ENCODE data around the gene COIL.

COIL gene

DNA sequence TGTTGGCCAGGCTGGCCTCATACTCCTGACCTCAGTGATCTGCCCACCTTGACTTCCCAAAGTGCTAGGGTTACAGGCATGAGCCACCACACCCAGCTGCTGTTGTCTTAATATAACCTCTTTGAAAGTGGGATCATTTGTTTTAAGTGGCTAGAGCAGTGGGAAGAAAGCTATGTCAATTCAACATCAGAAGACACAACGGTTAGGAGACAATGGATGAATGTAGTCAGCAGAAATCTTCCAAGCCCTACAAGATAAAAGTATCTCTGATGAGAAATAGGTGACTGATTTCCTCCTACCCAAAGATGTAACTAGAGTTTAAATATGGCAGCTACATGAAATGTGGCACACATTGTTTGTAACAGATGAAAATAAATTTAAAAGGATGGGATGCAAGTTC, 27.0 kb downstream of the COIL start:
- DNase-seq = no peak

DNA sequence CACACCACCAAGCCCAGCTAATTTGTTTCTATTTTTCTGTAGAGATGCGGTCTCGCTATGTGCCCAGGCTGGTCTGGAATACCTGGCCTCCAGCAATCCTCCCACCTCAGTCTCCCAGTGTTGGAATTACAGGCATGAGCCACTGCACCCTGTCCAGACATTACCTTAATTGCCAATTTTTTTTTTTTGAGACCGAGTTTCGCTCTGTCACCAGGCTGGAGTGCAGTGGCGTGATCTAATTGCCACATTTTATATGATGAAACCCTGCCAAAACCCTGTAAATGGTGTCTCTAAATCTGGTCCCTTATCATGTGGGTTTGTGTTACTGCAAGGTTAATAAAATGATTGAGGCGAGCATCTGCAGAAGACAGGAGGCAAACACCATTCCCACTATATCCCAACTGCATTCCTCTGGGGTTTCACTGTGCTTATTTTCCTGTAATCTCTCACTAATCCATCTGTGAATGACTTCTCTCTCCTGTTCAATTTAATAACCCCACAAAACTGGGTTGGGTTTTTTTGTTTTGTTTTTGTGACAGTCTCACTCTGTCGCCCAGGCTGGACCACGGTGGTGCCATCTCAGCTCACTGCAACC, 27.6 kb downstream of the COIL start:
- DNase-seq = no peak

DNA sequence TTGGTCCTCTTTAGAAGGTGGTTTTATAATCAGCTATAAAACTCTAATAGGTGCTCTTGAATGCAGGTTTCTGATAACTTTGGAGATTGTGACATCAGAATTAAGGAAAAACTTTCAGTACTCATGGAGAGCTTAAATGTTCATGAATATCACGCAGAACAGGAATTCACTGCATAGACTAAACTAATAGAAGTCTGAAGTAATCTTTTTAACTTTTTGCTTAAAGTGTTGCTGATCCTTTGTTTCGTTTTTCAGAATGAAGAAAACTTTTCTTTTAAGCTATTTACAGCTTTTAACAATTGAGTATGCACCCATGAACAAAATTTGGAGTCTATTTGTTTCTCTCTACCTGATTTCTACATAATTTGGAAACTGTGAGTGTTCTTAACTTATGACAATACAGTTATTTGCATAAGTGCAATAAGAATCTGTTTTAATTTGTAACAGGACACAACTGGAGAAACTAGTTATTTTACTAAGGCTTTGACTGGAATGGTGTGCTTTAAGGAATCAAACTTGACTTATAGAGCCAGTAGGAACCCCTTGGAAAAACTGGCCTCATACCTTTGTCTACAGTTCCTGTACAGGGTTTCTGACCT, 30.0 kb downstream of the COIL start:
- no peak for DNase-seq

DNA sequence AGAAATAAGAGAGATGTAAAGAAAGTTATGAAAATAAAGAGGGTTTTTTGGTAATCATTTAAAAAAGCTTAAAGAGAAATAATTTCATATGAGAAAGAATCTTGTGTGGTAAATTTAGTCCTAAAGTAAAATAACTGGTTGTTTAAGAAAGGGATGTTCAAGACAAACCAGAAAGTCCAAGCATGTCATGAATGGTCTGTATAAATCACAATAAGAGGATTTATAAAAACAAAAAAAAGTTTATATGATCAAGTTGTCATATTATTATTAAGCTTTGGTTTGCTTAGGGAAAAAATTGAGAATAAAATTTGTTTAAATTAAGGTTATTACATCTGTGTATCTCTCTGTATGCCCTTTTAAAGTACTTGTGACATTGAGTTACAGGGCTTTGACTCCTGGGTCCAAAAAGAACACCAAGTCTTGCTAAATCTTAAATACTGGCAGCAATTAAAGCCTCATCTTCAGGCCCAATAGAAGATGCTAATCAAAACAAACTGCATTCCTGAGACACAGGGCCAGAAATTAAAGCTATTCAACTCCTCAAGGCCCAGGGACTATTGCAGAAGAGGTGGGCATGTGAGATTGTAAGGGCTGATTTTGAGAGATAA, 31.4 kb downstream of the COIL start:
- no peak for DNase-seq

DNA sequence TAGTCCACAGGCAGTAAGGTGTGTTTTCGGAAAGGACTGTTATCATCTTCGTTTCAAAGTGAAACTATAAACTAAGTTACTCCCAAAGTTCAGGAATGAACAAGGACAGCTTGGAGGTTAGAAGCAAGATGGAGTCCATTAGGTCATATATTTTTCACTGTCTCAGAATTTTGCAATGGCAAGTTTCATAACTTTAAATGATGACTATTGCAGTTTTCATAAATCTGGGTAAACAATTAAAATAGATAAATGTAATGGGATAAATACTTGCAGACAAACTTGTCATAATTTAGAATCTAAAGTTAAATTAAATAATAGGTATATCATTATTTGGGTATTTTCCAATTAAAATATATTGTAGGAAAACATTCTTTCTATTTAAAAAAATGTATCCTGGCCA, 32.3 kb downstream of the COIL start:
- DNase-seq = no peak

DNA sequence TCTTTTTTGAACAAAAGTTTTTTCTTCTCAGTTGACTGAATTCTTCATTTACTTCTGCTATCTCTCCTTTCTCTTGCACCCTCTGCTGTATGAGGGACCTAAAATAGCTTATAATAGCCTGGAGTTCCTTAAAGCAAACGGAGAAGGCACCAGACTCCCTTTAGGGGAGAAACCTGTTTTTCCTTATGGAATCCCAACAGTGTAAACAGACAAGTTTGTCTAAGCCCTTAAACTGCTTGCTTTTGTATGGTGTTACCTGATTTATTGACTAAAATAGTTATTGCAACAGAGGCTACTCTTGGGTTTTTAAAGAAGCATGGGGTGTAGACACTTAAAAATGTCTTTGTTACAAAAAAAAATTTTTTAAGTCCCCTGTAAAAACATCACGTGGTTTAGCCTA, 34.1 kb downstream of the COIL start:
- DNase-seq = no peak

DNA sequence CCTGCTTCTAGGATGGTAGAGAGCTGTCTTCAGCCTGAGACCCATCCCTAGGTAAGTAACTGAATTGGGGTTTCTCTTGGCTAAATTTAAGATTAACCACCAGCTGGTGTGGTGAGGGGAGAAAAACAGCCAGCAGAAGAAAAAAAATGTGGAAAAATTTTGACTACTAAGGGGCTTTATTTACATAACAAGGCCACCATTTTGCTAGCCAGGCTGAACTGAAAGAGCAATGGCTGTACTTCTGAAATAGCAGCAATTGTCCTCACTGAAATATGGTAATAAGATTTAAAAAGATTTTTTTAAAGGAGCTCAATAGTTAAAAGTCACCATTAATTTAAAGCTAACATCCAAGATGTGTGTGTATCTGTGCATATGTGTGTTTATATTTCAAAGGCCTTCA, 34.6 kb downstream of the COIL start:
- DNase-seq = no peak

DNA sequence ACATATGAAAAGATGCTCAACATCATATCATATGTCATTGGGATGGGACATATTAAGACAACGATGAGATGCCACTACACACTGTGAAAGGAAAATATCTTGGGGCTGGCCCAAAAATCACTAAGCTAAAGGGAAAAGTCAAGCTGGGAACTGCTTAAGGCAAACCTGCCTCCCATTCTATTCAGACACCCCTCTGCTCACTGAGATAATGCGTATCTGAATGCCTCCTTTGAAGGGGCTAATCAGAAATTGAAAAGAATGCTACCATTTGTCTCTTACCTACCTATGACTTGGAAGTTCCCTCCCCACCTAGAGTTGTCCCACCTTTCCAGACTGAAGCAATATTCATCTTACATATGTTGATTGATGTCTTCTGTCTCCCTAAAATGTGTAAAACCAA, 35.8 kb downstream of the COIL start:
- no peak for DNase-seq

DNA sequence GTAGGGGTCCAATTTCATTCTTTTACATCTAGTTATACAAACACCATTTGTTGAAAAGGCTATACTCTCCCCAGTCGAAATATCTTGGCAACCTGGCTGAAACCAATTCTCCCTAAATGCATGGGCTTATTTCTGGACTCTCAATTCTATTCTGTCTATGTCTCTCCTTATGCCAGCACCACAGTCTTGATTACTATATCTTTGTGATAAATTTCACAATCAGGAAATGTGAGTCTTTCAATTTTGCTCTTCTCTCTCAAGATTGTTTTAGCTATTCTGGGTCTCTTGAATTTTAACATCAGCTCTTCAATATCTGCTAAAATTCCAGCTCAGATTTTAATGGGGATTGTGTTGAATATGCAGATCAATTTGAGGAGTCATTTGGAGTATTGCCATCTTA, 41.1 kb downstream of the COIL start:
- no peak for DNase-seq

DNA sequence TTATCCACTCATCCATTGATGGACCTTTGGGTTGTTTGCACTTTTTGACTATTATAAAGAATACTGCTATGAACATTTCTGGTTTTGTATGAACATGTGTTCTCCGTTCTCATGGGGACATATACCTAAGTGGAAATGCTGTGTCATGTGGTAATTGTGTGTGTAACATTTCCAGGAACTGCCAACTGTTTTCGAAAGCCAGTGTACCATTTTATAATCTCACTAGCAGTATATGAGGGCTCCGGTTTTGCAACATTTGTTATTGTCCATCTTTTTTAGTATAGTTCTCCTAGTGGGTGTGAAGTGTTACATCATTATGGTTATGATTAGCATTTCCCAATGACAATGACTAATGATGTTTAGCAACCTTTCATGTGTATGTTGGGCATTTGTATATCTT, 41.9 kb downstream of the COIL start:
- DNase-seq = no peak

DNA sequence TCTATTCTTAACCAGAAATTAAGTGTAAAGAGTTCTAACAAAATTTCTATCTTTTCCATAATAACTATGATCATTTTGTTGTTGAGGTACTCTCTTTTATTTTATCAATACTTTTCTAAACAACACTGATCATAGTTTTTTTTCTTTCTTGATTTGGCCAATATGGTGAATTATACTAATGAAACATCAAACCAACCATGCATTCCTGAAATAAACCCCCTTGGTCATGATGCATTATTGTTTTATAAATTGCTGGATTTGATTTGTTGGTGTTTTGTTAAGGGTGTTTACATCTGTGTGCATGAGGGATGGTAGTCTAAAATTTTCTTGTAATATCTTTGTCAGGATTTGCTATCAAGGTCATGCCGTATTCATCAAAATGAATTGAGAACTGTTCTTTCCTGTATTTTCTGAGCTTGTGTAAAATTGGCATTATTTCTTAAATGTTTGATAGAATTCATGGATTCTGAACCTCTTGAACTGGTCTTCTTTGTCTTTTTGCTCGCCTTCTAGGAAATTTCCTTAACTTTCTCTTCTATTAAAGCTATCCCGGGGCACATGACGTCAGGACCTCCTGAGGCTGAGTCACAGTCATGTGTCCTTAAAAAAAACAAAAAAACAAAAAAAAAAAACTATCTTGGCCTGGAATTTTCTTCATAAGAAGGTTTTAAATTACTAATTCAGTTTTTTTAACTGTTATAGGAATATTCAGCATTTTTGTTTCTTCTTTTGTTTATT, 43.1 kb downstream of the COIL start:
- no peak for DNase-seq

DNA sequence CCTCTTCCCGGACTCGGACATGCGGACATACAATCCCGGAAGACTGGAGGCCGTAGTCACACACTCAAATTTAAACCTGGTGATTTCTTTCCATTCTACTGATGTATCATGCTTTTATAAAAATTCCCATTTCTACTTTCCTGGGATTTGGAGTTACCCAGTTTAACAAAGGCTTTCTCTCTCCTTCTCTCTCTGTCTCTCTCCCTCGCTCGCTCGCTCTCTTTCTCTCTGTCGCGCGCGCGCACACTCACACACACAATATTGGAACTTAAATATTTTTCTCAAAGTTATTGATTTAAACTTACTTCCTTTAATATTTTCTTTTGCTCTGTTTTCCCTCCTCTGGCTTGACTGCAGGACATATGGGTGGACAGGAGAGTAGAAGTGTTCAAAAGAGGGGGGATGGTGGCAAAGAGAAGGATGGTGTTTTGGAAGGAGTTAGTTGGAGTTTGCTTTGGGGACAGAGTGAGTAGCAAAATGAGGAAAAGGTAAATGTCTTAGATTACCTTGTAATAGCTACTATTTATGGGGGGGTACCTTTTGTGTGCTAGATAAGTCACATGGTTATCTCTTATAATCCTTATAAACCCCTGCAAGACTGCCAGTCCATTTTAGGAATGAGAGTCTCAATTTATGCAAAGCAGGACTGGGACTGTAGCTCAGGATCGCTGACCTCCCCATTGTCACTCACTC, 46.1 kb downstream of the COIL start:
- no peak for DNase-seq

DNA sequence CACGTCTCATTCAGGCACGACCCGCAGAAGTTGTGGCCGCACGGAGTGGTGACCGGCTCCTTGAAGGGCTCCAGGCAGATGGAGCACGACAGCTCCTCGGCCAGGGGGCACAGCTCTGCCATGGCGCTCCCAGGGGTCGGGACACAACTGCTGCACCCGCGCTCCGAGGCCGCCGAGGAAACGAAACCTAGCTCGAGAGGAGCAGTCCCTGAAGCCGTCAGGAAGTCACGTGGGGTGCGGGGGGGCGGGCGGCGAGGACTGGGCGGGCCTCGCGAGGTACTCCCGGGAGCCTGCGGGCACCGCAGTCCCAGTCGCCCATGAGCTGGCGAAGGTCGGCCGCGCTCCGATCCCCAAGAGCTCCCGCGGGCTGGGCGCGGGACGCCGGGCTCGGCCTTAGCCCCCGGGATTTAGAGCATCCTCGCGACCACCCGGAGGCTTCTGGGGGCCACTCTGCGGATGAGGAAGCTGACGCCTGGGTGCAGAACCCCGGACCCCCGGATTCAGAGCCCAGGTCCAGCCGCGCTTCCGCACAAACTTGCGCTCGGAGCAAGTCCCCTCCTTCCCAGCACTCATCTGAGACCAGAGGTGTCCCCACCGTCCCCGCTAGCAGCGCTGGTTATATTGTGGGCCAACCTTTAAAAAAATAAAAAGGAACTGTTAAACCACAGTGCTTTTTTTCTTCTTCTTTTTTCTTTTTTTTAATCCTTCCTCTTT, 46.8 kb downstream of the COIL start, which contains the start of gene TRIM25:
TSS of gene TRIM25 (minus strand) at position 183 of the 714 bp plus-strand sequence. CDS start at position 122, 61 bp downstream.
- DNase-seq = peak; percentile 52

DNA sequence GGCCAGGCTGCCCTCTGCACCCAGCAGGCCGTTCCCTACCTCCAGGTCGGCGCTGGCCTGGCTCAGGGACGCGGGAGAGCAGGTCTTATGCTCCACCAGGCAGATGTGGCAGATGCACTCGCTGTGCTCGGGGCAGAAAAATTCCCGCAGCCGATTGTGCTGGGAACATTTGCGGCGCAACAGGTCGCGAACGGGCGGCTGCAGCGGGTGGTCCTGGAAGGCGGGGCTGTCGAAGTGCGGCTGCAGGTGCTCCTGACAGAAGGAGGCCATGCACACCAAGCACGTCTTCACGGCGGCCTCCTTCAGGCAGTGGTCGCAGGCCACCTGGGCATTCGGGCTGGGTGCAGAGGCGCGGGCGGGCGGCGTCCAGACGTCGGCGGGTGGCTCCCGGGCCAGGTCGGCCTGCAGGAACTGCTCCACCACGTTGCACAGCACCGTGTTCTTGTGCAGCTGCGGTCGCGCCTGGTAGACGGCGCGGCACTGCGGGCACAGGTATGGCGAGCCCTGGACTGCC, 47.4 kb downstream of the COIL start:
- DNase-seq = no peak

DNA sequence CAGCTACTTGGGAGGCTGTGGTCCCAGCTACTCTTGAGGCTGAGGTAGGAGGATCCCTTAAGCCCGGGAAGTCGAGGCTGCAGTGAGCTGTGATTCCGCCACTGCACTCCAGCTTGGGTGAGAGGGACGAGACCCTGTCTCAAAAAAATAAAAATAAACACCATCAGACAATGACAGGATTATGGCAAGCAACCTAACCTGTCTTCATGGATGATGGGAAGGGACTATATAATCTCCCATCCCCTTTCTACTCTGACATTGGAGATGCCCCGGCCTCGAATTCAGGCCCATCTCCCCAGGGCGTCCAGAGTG, 47.9 kb downstream of the COIL start:
- DNase-seq = no peak

DNA sequence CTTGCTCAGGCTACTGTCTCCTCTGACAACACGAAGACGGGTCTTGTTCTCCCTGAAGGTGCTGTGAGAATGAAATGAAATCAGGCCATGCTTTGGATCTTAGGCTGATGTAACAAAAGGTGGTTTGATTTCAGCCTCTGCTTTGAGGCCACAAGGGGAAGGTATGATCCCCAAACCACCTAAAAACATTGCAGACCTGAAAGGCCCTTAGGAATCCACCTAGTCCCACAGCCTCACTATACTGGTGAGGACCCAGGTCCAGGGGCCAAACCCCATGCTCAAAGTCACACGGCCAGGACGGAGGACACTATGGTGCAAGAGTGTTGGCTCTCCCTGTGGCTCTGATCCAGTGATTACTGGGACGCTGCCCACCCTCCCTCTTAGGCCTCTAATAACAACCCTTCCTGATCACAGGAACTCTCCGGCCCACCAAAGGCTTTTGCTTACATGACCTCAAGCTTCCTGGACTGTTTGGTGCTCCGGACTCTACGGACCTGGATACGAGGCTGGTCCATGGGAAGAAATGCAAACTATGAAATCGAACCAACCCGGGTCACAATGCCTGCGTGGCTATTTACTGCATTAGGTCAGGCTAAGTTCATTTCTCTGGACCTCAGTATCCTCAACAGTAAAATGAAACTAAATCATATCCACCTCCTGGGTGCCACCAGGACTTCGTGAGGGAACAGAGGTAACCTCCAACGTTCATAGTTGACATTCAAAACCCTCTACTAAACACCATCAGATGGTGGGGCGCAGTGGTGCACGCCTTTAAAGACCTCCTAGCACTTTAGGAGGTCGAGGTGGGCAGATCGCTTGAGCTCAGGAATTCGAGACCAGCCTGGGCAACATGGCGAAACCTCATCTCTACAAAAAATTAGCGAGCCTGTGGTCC, 48.5 kb downstream of the COIL start:
- DNase-seq = no peak

DNA sequence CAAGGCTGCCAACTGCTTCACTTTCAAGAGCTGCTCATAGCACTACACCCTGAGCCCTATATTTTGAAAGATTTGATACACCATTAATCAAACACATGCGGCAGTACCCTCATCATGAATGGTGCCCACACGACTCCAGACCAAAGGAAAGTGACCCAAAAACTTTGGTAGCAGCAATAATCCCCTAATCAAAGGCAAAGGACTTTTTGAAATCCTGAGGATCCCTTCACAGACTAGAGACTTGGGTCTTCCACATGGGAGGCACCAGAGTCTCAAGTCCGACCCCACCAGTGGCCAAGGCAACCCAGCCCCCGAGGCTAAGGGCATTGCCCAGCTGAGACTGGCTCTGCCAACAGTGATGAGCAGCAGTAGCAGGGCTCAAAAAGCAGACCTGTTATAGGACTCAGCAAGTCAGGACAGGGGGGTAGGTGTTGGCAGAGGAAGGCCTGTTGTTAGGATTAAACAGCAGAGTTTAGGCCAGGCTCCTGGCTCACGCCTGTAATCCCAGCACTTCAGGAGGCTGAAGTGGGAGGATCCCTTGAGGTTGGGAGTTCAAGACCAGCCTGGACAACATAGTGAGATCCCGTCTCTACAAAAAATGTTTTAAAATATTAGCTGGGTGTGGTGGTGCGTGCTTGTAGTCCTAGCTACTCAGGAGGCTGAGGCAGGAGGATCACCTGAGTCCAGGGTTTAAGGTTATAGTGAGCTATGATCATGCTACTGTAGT, 50.2 kb downstream of the COIL start:
- no peak for DNase-seq

DNA sequence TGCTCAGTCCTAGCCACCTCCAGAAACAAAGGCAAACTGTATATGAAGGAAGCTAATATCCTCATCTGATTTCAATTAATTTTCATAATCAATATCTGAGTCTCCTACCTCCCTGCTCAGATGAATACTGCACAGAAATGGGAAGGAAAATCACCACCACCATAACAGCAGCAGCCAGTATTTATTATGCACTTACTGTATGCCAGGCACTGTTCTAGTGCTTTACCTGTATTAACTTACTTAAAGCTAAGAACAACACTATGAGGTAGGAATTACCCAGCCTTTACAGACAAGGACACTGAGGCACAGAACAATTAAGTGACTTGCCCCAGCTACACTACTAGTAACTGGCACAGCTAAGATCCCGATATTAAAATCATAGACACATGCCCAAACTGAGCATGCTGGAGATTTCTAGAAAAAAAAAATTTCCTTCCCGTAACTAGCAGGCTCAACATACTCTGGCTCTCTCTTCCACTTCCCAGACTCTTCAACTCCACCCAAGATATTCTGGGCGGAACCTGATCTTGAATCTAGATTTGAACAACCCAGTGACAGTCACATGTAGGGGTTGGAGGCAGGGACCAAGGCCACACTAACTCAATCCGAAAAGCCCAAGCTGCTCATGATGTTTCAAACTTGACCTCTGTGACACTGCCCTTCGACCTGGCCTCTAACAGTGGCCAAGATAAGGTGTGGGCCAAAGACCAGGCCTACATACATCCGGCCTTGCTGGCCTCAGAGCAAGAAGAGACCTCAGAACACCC, 50.9 kb downstream of the COIL start:
- DNase-seq = no peak

DNA sequence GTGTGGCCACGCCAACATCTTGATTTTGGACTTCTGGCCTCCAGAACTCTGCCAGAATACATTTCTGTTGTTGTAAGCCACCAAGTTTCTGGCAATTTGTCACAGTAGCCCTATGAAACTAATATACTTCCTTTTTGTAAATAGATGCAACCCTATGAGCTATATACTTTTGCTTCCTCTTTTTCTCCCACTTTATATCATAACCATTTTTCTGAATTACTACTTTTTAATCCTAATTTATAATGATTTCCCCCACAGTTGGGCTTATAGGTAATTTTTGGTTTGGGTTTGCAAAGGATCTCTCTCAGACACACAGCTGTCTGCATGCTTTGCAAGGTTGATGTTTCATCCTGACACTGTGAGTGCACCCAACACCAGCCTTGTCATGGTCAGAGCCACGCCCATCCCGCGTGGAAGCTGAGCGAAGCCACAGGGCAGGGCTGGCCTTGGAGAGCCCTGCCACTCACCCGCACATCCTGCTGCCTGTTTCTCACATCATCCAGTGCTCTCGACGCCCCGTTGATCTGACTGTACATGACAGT, 52.8 kb downstream of the COIL start:
- DNase-seq = no peak

DNA sequence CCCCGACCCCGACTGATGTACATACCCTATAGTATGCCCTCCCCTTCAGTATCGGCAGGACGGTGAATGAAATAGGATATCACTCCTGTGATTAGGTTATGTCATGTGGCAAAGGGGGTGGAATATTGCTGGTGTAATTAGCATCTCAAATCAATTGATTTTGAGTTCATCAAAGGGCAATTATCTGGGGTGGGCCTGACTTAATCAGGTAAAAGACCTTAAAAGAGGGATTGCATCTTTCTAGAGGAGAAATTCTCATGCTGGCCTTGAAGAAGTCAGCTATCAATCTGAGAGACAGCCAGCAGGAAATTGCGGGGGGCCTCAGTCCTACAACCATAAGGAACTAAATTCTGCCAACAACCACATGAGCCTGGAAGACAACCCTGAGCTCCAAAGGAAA, 57.3 kb downstream of the COIL start:
- no peak for DNase-seq

Data from DMS79 (cell line).